ENCODE measurements around the gene PLXDC2. TPM values are rescaled to one million over a fixed set of nuclear protein-coding genes. Genes with fewer than 3 reads are reported as not detected.

Gene PLXDC2
- polyA plus RNA-seq, 1 of the 3 experiments (the other 2 are of a cell fraction): 2.5 TPM

GRCh38 chr10:19932806-19933371 lies 116.7 kb downstream of the PLXDC2 start:
- H4K20me1 ChIP-seq (ENCODE audit: insufficient read depth): no peaks in the 10 kb centered on the region
- DNase-seq: no peak
- POLR2A ChIA-PET: no interaction called here
- H3K4me1 ChIP-seq (ENCODE audit: control insufficient read depth in 1 of 2, insufficient read depth in 2 of 2, low read depth in 1 of 2, low read length in 1 of 2): peaks cover 2 to 32% of the 10 kb centered on the region in 2 experiments
- H3K27me3 ChIP-seq (ENCODE audit: insufficient read depth): no peaks in the 10 kb centered on the region
- H3K79me2 ChIP-seq (ENCODE audit: insufficient read depth): no peaks in the 10 kb centered on the region
- H3K27ac ChIP-seq (ENCODE audit: low read depth in 2 of 2, low read length in 1 of 2): no peak overlapping the region; a peak in 1 of 4 replicates
- H3K9ac ChIP-seq: no peak overlapping the region
- no peak overlapping the region for H3K4me2 ChIP-seq
- TF ChIP-seq RAD21 (IDR thresholded peaks at IDR 0.05; ENCODE audit: low read length) (no peak), IRF3 (IDR thresholded peaks at IDR 0.05; ENCODE audit: low read depth, low read length) (no peak), REST (IDR thresholded peaks at IDR 0.05; ENCODE audit: low read depth, low read length) (no peak), USF2 (IDR thresholded peaks at IDR 0.05; ENCODE audit: borderline replicate concordance, low read depth, low read length) (no peak), ELF1 (IDR thresholded peaks at IDR 0.05) (no peak), TAF1 (IDR thresholded peaks at IDR 0.05; ENCODE audit: borderline replicate concordance, low read depth, low read length) (no peak), CTCF (IDR thresholded peaks at IDR 0.05) (no peak), SMC3 (IDR thresholded peaks at IDR 0.05; ENCODE audit: low read depth, low read length) (no peak), FOXM1 (IDR thresholded peaks at IDR 0.05; ENCODE audit: low read depth) (no peak), MAX (IDR thresholded peaks at IDR 0.05; ENCODE audit: low read depth) (no peak), ZBTB33 (IDR thresholded peaks at IDR 0.05; ENCODE audit: borderline replicate concordance, low read depth) (no peak)
- no peaks in the 10 kb centered on the region for H3K9me2 ChIP-seq
- H3F3A ChIP-seq (replicated peaks; ENCODE audit: insufficient read depth): peaks cover 22% of the 10 kb centered on the region
- CTCF ChIA-PET: no interaction called here
- H3K9me3 ChIP-seq: no peaks in the 10 kb centered on the region
- H2AFZ ChIP-seq (ENCODE audit: low read depth): no peak overlapping the region
- no peaks in the 10 kb centered on the region for H3K36me3 ChIP-seq (replicated peaks in 1 of 2; ENCODE audit: control insufficient read depth in 1 of 2, insufficient read depth in 2 of 2, low read length in 1 of 2)
- no peak overlapping the region for H3K4me3 ChIP-seq (ENCODE audit: low read depth in 2 of 2, low read length in 1 of 2)
- 87% methylated on average over 5 of the region's 5 CpGs for WGBS (ENCODE audit: low lambda C conversion rate)

Measured in SK-N-SH (cell line).